Measurements from ENCODE around the gene CREB5.
A peak's percentile ranks its signal among the peaks of the same experiment; 100 is the strongest.
"Not testable (repeated sequence)": the region's sequence is repeated elsewhere in the genome, so short reads cannot be mapped to it uniquely, and the experiment has no call there.

Gene CREB5

DNA sequence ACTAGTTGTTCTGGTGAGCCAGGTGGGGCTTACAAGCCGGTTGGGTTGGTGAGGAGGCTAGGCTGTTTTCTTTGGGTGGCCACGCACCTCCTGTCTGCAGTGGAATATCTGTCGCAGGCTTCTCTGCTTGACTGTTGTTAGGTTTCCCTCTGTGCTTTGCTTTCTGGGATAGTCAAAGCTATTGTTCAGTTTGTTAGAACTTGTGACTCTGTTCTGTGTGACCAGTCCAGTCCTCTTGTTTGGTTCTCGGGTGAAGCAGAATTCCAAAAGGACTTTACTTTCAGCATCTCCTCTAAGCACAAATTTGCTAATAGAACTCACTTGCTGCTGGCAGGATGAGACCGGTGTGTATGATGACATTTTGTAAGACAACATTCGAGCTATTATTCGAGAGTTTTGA lies 105.3 kb downstream of the CREB5 start:
- no peak for DNase-seq

DNA sequence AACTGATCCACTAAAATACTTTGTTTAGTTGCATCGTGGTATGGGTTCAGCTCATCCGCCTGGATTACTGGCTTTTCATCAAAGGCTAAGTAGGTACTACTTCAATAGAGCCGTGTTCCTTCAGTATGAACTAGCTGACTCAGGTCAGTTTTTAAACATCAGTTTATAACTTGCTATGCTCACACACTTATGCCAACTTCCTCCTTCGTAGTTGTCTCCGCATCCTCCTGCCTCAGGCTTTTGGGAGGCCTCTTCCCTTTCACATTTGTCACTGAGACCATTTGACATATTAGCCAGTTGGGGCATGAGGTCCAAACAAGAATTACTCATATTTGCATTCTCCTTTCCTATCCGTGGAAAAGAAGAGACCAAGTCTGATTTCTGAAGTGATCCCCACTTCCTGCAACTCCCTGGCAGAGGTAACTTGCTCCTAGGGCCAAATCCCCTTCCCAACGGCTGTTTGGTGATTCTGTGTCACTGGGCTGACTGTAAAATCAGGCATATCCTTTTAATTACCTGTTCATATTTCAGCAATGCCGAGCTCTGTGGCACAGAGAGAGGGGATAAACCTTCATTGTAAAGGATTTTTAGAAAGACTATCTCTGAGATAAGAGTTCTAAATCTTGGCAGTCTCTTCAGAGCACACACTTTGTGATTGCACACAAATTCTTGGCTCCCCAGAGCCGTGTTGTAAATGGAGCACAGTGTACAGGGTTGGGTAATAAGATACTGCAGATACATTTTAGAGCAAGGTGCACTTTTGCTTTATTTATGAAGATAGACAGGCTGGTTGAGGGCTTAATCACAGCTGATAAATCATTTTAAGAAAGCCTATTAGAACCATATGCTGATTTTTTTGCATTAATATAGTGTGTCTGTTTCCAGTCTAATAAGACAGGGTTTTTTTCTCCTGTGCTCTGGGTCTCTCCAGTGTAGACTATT lies 108.0 kb downstream of the CREB5 start:
- DNase-seq: no peak

DNA sequence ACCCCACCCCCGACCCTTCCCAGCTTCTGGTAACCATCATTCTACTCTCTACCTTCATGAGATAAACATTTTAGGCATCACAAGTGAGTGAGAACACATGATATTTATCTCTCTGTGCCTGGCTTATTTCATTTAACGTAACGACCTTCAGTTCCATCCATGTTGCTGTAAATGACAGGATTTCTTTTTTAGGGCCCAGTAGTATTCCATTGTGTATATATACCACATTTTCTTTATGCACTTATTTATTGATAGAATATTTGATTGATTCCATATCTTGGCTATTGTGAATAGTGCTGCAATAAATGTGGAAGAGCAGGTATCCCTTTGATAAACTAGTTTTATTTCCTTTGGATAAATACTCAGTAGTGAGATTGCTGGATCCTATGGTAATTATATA lies 112.7 kb downstream of the CREB5 start:
- DNase-seq: no peak

DNA sequence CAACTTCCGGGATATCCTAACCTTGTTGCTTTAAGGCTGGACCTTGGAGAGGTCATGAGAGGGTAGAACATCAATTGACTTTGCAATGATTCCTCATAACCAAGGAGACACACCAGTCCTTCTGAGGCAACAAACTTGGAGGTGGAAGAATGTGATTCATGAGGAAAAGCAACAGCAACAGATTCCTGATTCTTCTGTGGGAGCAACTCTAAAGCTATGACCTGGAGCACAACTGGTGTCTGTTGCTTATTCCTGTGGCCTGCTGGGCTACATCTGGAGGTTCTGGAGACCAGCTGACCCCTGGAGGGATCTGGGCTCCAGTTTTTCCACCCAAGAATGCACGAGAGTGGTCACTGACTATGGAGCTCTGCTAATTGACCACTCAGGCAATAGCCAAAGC lies 116.6 kb downstream of the CREB5 start:
- DNase-seq: no peak

DNA sequence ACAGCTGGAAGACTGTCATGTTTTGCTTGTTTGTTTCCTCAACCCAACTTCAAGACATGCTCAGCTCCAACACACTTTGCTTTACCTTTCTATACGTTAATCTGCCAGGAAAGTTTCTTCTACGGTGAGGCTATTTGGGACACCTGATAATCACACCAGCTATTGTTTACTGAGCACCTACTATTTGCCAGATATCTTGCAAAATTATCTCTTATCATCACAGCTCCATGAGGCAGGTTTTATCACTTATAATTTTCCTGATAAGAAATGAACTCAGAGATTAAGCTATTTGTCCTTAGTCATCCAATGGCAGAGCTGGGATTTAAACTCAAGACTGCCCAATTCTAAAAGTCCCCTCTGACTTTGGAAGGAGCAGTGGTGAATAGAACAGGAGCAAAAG lies 117.4 kb downstream of the CREB5 start:
- no peak for DNase-seq

DNA sequence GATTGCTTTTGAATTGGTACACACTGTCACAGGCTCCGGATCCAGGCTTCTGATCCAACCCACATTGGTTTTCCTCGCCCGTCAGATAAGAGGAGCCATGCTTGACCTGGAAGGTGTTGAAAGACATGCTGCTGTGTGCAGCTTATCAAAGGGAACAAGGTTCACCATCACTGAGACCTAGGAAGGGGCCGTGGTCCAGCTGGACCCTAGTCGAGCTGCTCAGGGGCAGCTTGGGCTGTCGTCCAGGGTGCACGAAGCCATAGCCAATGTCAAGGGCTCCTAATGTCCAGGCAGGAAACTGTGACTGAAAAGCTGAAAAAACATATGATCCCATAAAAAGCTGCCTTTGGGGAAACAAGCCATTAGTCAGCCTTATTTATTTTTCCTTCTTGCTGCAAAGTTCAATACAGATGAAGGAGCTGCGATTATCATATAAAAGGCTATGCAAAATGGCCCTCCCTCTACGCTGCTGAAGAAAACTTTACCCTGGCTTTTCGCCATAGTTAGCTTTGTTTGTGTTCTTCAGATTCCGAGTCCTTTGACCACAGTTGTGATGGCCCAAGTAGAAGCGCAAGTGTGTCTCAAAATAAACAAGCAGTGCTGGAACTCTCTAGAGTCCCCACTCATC lies 118.0 kb downstream of the CREB5 start:
- DNase-seq: no peak

DNA sequence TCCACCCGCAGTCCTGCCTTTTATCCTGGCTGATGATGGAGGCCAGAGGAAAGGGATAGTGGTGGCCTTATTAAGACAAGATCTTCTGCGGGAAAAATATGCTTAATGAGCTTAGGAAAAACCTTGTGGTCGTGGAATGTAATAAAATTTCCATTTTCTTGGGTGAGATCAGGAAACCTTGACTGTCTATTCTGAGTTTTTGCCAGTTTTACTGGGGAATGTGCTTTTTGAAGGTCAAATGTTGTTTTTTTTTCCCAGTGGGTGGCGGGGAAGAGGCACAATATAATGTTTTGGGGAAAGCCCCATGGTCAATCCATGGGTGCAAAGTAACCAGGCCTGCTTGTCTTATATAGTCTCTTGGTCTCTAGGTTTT lies 118.5 kb downstream of the CREB5 start:
- no peak for DNase-seq

DNA sequence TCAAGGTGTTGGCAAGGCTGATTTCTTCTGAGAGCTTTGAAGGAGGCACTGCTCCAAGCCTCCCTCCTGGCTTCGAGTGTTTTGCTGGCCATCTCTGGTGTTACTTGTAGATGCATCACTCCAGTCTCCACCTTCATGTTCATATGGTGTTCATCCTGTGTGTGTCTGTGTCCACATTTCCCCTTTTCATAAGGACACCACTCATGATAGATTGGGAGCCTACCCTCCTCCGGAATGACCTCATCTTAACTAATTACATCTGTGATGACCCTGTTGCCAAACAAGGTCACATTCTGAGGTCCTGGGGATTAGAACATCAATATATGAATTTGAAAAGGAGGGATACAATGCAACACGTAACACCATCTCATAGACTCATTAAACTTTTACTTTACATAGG lies 119.0 kb downstream of the CREB5 start:
- DNase-seq: no peak

DNA sequence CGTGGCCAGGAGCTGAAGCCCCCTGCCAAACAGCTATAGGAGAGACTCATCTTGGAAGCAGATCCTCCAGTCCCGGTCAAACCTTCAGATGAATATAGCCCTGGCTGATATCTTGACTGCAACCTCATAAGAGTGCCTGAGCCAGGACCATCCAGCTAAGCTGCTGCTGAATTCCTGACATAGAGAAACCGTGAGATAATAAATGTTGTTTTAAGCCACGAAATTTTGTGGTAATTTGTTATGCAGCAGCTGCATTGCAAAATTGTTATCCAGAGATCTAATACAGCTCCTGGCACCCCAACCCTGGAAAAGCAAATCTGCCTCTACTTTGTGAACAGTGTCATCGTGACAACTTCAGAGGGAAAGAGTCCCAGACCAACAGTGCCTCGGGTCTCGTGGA lies 119.9 kb downstream of the CREB5 start:
- DNase-seq: no peak

DNA sequence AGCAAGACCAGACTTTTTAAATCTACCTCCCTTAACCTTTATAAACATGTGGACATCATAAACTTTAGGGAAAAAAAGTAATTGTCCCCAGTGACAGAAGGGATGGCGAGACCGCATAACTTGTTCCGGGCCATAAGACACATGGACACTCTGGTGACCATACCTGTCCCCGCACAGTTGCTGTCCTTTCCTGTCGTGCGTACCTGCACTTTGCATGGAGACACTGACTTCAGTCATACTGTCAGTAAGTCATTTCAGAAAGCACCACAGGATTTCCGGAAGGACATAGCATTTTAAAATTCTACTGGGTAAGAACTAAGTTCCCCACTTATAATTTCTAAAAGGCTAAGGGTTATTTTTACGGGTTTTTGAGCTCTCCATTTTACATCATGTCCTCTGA lies 120.9 kb downstream of the CREB5 start:
- no peak for DNase-seq

DNA sequence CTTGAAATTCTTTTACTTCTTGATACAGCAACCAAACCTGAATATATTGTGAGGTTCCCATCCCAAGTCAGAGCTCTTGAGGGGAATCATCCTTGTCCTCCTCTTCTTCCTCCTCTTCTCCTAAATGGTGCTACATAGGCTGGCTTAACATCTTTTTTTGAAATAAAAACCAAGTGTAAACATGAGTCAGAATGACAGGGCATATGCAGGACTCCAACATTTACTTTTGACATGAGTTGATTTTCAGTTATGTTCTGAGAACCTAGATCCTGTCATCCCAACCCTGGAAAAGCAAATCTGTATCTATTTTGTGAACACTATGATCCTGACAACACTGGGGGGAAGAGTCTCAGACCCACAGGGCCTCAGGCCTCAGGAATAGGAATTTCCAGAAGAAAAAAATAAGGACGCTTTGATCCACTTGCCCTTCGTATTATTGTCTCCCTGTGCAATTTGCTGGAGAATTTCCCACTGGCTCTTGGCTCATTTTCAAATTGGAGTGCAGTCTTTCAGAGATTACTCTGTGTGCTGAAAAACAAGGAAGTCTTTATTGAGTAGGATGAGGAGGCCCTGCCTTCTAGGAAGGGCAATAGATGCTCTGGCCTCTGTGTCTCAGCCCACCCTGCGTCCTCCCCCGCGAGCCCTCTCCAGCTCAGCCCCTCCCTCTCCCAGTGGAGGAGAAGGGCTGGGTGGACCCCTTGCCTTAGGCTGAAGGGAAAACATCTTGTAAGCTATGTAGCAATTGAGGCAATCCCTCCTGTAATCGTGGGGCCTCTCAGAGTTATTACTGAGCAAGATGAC lies 121.6 kb downstream of the CREB5 start:
- DNase-seq: no peak

DNA sequence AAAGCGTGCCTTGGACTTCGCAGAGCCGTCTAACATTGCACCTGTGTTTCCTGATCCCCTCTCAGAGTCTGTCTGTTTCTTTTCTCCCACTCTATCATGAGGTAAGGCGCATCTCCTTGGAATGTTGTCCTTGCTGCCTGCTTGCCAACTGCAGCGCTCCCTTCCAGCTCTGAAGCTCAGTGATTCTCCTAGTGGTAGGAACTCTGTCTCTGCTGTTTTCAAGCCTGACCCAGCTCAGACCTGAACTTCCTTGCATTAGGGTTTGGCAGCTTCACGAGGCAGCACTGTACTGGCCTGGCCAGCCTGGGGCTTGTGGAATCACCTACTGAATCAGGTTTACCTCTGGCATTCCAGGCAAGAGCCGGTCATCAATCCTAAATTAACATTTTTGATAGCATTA lies 123.9 kb downstream of the CREB5 start:
- DNase-seq: no peak

DNA sequence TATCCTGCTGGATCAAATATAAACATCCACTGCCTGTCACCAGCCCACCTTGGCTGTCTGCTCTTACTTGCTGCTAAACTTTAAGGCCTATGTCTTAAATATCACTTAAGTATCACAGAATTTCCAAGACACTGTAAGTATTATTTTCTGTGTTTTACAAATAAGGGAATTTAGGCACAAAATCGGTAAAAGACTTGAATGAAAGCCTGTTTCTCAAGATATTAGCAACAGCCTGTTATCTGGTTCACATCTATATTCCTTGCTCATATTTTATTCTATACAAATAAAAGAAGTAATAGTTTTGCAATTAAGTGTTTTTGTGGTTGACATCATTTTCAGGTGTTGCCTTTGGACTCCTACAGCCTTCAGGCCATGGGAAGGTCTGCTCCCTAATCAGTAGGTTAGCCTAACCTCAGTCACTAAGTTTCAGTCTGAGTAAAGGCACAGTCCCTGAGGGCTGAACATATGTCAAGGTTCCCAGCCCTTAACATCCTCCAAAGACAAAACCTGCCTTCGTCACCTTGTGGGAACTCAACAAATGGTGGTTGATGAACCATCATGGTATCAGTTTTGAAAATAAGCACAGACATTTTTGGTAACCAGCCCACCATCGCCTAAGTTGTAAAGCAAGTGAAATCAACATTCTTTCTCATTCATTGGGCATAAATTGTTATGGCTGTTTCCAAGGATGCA lies 127.1 kb downstream of the CREB5 start:
- no peak for DNase-seq

DNA sequence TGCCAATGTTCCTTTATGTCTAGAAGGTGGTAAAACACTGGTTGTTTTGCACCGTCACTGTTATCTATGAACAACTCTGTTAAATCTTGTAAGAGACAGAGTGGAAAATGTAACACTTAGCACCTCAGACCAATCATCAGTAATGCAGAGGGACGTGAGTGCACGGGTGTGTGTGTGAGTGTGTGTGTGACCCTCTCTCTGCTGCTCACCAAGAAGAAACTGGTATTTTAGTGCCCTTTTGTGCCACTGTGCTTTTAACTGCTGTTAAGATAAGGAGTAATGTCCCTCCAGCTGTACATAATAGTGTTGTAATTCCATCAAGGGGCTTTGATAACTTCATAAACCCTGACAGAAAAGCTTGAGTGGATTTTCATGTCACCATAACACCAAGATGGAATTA lies 130.1 kb downstream of the CREB5 start:
- no peak for DNase-seq

DNA sequence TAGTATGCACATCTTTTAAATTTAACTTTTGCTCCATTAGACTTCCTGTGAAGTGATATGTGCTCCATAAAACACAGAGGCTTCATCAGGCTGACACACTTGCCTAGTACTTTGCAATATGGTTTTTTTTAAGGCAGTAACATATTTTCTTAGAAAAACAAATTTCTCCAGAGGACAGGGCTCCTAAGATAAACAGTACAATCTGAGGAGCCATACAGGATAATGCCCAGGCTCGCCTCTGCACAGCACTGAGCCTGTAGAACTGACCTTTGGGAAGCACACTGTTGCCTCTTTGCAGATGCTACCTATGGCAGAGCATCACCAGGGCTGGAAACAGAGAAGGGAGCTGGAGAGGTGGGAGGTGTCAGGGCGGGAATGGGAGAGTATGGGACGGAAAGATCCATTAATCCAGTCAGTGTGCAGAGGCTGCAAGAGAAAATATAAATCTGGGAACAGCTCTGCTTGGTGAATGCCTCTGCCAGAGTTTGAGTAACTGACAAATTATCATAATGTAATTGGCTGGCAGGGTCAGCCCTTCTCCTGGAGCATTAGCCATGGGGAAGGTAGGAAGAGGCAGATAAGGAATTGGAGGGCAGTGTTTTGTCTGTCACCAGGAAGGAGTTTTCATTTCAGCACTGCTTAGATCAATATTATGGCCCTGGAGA lies 132.3 kb downstream of the CREB5 start:
- no peak for DNase-seq

DNA sequence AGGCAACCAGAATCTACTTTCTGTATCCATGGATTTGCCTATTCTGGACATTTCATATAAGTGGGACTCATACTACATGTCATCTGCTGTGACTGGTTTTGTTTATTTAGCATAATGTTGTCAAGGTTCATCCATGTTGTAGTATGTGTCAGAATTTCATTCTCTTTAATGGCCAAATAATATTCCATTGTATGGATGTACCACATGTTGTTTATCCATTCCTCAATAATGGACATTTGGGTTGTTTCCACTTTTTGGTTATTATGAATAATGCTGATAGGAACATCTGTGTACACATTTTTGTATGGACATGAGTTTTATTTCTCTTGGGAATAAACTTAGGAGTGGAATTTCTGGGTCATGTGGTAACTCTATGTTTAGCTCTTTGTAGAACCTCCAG lies 133.7 kb downstream of the CREB5 start:
- no peak for DNase-seq

DNA sequence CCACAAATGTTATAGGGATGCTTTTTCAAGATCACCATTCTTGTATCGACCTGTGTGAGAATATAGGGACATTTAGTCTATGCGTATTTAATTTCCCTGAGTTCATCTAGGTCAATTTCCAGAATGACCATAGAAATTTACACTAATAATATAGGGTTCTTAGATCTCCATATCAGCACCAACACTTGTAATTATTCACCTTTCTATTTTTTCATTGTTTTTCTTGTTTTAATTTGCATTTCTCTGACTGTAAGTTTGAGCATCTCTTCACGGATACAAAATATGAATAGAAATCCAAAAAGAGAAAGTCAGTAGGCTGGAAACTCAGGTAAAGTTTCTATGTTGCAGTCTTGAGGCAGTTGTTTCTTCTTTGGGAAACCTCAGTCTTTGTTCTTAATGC lies 134.8 kb downstream of the CREB5 start:
- DNase-seq: no peak

DNA sequence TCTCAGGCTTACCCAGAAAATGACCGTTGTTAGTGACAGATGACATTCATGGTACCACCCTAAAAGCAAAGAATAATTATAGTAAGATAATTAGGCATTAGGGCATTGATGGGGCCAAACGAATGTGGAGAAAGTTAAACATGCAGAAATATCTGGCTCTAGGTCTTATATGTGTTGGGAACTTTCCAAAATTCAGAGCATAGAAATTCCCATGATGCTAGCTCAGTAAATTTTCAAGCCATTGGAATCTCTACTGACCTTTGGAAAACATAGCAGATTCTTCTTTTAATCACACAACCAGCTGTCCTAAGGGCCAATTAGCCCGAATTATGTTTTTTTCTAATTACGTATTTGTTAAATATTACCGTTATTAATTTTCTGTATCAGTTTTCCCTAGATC lies 136.1 kb downstream of the CREB5 start:
- no peak for DNase-seq

DNA sequence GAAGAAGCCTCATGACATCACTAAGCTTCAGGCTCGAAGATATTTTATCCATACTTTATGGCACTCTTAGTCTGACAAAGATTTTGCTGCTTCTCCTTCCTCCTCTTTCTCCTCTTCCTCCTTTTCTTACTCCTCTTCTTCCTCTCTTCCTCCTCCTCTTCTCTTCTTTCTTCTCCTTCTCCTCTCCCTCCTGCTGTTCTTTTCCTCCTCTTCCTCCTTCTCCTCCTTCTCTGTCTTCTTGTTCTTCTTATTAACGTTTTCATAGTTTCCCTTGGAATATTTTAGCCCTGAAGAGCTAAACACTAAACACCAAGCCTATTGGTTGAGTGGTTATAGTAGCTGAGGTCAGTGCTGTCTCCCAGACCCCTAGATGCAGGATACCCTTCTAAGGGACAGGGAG lies 137.7 kb downstream of the CREB5 start:
- DNase-seq: no peak

DNA sequence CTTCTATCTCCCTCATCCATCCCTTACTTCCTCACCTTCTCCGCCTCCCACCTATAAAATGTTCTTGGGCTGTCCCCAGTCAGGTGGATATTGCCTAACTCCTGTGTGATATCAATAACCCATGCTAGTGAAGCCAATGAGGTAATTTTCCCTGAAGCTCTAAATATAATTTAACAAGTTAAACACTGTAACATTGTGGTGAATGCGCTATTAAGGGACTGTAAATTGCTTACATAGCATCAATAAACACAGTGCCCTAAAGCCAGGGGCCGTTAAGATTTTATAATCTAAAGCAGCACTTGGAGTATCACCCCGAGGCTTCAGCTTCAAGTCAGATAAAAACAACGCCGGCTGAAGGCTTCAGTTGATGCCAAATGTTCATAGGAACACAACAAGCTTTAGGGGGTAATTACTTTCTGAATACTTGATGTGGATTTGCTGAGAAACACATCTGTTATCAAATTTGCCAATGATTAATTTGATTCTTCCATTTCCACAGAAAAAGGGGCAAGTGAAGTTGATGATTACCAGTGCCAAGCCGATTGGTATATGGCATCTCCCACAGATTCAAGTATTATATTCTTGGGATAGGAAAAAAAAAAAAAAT lies 138.4 kb downstream of the CREB5 start:
- peak; percentile 5 for DNase-seq

DNA sequence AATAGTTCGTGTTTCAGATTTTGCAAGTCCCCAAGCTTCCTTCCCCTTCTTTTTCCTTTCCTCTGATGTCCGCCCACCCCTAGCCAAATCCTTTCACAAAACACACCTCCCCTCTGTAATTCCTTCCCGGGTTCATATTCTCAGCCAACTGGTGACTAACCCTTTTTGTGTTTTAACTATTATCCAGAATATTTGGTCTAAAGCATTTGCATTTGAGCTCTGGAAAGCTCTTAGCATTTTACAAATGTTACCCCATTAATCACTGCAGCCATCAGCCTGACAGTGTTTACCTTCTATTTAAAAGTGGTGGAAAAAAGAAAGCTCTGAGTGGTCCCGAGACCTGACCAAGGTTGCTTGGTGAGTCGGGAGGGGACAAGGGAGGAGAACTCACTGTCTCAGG lies 139.0 kb downstream of the CREB5 start:
- DNase-seq: no peak

DNA sequence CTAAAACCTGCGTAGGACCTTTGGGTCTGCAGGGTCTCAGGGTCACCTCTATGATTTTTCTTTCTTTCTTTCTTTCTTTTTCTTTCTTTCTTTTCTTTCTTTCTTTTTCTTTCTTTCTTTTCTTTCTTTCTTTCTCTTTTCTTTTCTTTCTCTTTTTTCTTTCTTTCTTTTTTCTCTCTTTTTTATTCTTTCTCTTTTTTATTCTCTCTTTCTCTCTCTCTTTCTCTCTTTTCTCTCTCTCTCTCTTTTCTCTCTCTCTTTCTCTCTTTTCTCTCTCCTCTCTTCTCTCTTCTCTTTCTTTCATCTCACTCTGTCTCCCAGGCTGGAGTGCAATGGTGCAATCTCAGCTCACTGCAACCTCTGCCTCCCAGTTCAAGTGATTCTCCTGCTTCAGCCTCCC lies 139.4 kb downstream of the CREB5 start:
- not testable (repeated sequence) for DNase-seq

Measured in NCI-H1436 (cell line).